COR-L47 (cell line): Measurements from ENCODE around the gene NAGLU.
"Not testable (repeated sequence)": the region's sequence is repeated elsewhere in the genome, so short reads cannot be mapped to it uniquely, and the experiment has no call there.

ENCODE experiments used
- DNase-seq: peaks from one replicate; lab custom pipeline; 2025; lab: John Stamatoyannopoulos, UW

Gene NAGLU

DNA sequence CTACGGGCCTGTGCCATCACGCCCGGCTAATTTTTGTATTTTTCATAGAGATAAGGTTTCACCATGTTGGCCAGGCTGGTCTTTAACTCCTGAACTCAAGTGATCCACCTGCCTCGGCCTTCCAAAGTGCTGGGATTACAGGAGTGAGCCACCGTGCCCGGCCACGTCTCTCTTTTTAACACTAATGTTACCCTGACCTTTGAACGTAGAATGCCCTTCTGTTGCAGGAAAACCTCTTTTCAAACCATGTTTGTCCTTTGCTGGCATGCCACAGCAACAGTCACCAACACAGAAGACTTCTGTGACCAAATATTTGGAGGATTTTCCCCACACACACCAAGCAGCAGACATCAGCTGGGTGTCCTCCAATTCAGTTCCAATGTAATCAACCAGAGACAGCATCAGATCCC, 8.8 kb downstream of the NAGLU start:
- DNase-seq = no peak

- not testable (repeated sequence) for DNase-seq
Measured at GRCh38 chr17:42545755-42546505, 9.9 kb downstream of the NAGLU start.

DNA sequence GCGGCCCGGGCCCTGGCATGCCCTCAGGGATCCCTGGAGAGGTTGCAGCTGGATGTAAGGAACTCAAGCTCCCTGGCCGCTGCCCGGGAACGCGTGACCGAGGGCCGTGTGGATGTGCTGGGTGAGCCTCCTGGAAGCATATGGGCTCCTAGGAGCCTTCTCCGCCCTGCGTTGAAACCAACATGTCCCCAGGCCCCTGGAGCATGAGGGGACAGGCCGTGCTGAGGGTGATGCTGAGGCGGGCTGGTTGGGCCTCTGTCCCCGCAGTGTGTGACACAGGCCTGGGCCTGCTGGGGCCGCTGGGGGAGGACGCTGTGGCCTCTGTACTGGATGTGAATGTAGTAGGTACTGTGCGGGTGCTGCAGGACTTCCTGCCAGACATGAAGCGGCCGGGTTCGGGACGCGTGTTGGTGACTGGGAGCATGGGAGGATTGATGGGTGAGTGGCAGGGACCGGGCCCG, 11.0 kb downstream of the NAGLU start:
- no peak for DNase-seq

GRCh38 chr17:42547698-42548069, 11.6 kb downstream of the NAGLU start:
- DNase-seq = no peak

- peak; percentile 77 for DNase-seq
Measured at GRCh38 chr17:42548070-42548837, 12.2 kb downstream of the NAGLU start.

DNA sequence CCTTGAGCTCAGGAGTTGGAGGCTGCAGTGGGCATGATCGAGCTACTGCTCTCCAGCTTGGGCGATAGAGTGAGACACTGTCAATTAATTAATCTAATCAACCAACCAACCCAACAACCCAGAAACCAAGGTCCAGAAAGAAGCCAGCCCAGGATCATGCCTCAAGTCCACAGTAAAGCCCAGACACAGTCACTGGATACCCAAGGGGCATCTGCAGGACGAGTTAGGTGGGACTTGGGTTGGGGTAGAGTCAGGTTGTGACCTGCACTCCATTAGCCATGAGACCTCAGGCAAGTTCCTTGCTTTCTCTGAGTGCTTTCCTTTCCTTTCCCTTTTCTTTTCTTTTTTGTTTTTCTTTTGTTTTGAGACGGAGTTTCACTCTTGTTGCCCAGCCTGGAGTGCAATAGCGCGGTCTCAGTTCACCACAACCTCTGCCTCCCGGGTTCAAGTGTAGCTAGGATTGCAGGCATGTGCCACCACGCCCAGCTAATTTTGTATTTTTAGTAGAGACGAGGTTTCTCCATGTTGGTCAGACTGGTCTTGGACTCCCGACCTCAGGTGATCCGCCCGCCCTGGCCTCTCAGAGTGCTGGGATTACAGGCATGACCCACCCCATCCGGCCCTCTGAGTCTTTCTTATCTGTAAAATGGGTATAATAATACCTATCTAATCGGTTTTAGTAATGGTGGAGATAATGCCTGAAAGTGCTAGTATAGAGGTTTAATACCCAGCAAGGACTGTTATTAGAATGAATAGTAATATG, 13.1 kb downstream of the NAGLU start:
- no peak for DNase-seq

DNA sequence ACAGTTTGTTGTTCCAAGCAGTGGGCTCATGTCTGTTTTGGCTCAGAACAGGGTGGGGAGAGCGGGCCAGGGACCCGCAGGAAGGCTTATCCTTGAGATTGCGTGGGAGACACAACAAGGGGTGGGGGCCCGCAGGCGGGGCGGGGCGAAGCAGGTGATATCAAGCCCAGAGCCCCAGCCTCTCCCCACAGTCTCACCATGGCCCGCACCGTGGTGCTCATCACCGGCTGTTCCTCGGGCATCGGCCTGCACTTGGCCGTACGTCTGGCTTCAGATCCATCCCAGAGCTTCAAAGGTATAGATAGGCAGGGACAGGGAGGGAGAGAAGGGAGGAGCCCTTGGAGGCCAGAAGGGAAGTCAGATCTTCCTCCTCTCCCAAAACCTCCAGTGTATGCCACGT, 16.7 kb downstream of the NAGLU start, which contains the start of gene HSD17B1:
Gene HSD17B1, plus strand, starts transcription at position 188 of the 400 bp plus-strand sequence. Its CDS starts 11 bp downstream, at position 199.
- not testable (repeated sequence) for DNase-seq

DNA sequence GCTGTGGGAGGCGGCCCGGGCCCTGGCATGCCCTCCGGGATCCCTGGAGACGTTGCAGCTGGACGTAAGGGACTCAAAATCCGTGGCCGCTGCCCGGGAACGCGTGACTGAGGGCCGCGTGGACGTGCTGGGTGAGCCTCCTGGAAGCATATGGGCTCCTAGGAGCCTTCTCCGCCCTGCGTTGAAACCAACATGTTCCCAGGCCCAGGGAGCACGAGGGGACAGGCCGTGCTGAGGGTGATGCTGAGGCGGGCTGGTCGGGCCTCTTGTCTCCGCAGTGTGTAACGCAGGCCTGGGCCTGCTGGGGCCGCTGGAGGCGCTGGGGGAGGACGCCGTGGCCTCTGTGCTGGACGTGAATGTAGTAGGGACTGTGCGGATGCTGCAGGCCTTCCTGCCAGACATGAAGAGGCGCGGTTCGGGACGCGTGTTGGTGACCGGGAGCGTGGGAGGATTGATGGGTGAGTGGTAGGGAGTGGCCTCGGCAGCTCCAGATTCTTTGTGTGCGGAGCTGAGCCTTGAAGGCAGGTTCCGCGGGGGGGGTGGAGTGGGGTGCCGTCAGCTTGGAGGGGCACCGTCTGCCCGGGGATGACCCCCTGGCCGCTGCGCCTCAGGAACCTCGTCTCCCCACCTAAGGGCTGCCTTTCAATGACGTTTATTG, 17.2 kb downstream of the NAGLU start:
- no peak for DNase-seq

DNA sequence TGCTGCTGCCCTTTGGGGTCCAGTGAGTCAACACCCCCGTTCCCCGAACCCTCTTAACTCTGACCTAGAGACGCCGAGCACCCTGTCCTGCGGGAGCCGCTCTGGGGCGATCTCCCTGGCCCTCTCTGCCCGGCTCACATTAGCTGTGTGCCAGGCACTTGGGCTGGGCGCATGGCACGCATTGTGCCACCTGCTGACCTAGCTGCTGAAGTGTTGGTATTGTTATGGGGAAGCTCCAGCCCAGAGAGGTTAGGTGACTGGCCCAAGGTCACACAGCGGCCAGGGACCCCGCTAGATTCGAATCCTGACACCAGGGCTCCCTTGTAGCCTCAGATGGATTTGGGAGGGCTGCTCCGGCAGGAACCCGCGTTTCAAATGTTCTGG, 17.8 kb downstream of the NAGLU start:
- no peak for DNase-seq

- peak; percentile 85 for DNase-seq
Measured at GRCh38 chr17:42554250-42555121, 18.4 kb downstream of the NAGLU start.

- DNase-seq = no peak
Measured at GRCh38 chr17:42555122-42555622, 19.1 kb downstream of the NAGLU start.

DNA sequence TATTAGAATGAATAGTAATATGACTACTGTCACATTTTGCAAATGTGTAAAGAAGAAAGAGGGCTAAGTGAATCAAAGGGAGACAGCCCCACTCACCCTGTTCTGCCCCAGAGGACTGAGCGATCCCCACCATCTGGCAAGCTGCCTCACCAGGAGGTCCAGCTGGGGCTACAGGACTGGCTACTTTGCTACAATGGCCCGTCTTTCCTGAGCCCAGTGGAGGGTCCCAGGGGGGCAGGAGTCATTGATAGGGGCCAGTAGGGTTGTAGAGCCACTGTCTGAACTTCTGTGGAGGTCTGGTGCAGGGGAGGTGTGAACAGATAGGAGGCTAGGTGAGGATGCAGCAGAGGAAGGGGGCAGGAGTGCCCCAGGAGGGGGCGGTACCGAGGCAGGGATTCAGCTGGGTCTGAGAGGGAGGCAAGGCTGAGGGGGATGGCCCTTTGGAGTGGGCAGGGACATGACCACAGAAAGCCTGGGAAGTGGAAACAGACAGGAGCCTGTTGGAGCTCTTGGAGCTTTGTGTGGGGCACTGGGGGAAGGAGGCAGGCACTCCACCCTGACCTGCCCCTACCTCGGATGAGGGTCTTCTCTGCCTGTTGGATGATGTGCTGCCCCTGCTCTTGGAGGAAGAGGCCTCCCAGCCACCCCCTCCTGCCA, 20.0 kb downstream of the NAGLU start:
- DNase-seq = not testable (repeated sequence)

DNA sequence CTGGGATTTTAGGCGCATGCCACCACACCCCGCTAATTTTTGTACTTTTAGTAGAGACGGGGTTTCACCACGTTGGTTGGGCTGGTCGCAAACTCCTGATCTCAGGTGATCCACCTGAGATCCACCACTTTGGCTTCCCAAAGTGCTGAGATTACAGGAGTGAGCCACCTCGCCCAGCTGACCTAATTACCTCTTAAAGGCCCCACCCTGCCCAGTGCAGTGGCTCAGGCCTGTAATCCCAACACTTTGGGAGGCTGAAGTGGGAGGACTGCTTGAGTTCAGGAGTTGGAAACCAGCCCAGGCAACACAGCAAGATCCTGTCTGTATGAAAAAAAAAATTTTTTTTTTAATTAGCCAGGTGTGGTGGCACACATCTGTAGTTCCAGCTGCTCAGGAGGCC, 23.0 kb downstream of the NAGLU start:
- no peak for DNase-seq

DNA sequence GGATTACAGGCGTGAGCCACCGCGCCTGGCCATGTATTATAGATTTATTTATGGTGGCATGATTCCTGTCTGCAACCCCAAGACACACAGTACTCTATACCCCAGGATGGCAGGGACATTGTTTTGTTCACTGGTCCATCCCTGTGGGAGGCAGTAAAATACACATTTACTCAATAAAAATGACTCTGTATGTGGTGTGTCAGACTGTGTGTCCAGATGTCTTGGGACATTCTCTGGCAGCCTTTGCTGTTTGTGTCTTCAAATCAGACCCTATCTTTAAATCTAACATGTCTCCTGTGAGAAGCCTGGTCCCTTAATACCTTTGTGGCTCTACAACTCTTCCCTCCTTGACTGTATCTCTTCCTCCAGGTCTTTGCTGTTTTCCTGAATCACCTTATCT, 24.2 kb downstream of the NAGLU start:
- DNase-seq = no peak

GRCh38 chr17:42561897-42562387, 25.9 kb downstream of the NAGLU start, which contains the start of gene COASY:
COASY (plus strand) TSS chr17:42562148; CDS start chr17:42562623, 475 bp downstream.
- DNase-seq = peak; percentile 99

GRCh38 chr17:42562388-42563142, 26.5 kb downstream of the NAGLU start:
- no peak for DNase-seq

DNA sequence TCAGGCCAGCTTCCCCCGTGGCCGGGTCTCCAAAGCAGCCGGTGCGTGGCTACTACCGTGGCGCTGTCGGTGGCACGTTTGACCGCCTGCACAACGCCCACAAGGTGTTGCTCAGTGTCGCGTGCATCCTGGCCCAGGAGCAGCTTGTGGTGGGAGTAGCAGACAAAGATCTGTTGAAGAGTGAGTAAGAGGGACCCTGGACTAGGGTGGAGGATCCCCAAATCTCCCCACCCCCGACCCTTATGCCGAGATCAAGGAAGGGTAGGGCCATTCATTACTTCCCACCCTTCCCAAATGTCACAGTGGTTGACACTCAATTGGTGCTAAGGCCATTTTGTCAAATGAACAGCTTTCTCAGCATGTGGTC, 27.1 kb downstream of the NAGLU start:
- no peak for DNase-seq

DNA sequence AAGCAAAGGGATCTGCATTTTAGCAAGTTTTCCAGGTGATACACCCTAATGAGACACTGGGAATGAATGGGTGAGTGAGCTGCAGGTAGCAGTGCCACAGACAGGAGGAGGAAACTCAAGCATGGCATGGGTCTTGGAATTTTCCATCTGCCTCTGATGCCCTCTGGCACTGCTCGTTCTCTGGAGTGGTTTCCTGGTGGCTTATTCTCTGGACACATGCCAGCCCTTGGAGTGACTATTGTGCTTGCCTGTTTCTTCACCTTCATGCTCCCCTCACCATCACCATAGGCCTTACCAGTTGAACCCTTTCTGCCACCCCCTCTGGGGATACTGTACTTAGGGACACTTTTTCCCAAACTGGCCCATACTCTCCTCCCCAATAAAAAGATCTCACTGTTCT, 27.5 kb downstream of the NAGLU start:
- no peak for DNase-seq

DNA sequence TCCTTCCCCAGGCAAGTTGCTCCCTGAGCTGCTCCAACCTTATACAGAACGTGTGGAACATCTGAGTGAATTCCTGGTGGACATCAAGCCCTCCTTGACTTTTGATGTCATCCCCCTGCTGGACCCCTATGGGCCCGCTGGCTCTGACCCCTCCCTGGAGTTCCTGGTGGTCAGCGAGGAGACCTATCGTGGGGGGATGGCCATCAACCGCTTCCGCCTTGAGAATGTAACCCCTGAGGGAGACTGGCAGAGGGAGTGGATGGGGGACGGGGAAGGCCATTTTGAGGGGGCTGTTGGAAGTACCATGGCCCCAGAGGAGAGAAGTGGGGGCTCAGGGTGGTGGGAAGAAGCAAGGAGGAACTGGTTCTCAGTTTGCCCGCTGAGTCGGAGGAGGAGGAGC, 27.9 kb downstream of the NAGLU start:
- no peak for DNase-seq
